ENCODE results near the gene RAI1.
A peak's percentile ranks its signal among the peaks of the same experiment; 100 is the strongest.

Gene RAI1

DNA sequence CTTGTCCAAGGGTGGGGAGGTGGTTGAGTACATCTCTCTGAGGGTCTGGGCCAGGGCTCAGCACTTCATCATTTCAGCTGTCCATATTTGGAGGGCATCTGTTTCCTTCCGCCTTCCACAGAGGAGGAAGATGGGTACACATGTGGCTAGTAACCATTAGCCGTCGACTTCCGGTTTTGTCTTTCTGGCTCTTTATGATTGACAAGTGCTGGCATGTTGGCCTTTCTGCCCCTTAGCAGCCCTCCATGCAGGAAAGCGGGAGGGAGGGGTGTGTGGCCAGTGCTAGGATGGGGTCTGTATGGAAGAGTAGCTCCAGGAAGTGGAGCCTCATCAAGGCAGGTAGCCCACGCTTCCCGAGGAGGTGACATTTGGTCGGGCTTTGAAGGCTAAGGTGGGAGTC, 69.6 kb downstream of the RAI1 start:
- no peak for DNase-seq (ENCODE audit: low spot score)

DNA sequence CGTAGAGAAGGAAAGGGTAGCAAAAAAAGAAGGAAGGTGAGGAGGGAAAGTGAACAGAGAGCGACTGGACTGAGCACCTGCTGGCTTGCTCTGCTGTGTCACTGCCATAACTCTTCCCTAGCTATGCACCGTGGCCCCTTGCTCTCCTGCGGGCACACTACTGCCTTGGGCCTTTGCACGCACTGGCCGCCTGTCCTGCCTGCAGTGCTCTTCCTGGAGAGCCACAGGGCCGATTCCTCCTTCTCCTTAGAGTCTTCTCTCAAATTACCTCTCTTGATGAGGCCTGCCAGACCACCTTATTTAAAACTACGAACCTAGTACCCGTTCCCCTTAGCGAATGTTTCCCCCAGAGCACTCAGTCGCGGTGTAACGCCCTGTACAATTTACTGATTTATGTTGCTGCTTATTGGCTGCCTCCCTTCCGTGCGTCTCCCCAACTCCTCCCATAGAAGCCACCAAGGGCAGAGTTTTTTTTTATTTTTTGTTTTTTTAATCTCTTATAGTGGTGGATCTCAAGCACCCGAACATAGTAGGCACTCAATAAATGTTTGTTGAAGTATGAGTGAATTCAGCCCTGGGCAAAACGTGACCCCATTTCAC, 70.3 kb downstream of the RAI1 start:
- DNase-seq (ENCODE audit: low spot score) = no peak

DNA sequence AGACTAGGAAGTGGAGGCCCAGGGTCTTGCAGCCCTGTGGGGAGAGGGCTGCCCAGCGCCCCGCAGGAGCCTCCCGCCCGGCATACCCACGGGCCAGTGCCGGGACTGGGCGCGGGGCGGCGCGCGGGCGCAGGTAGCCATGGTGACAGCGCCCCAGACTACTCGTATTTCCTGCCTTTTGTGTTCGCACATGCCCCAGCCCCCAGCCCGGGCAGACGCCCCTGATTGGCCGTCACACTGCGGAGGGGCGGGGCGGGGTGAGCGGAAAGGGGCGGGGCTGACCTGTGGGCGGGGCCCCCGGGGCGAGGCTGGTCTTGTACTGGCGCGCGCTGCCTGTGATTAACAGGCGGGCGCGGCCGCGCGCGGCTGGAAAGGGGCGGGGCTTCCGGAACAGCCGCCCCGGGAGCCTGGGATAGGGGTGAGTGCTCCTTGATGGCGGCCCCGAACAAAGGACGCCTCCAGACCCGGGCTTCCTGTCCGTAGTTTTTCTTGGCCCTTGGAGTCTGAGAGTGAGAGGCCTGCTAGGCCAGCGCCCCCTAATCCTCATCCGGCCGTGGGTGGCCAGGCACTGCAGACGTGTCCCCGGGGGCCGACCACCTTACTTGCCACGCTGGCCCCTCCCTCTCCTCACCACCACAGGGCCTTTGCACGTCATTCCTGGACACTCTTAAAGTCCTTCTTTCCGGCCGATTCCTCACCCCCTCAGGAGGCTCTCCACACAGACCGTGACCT, 71.0 kb downstream of the RAI1 start:
- DNase-seq (ENCODE audit: low spot score) = peak; percentile 99

DNA sequence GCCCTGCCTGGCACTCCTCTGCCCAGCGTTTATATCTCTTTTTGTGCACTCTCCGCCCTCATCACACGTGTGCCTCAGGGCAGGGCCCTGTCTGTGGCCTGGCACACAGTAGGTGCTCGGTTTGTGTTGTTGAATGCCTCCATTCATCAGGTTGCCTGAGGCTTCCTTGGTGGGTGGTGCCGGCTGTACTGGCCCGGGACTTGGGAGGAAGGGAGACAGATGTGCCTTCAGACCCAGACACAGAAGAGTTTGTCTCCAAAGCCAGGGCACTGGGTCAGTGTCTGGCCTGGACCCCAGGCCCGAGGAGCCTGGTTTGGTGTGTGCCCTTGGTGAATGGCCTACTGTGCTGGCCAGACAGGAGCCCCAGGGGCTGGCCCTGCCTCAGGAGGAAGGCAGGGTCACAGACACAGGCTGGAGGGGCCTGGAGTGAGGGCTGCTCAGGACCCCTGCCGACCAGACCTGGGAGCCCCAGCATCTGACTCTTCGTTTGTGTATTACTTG, 71.6 kb downstream of the RAI1 start:
- DNase-seq (ENCODE audit: low spot score) = no peak

DNA sequence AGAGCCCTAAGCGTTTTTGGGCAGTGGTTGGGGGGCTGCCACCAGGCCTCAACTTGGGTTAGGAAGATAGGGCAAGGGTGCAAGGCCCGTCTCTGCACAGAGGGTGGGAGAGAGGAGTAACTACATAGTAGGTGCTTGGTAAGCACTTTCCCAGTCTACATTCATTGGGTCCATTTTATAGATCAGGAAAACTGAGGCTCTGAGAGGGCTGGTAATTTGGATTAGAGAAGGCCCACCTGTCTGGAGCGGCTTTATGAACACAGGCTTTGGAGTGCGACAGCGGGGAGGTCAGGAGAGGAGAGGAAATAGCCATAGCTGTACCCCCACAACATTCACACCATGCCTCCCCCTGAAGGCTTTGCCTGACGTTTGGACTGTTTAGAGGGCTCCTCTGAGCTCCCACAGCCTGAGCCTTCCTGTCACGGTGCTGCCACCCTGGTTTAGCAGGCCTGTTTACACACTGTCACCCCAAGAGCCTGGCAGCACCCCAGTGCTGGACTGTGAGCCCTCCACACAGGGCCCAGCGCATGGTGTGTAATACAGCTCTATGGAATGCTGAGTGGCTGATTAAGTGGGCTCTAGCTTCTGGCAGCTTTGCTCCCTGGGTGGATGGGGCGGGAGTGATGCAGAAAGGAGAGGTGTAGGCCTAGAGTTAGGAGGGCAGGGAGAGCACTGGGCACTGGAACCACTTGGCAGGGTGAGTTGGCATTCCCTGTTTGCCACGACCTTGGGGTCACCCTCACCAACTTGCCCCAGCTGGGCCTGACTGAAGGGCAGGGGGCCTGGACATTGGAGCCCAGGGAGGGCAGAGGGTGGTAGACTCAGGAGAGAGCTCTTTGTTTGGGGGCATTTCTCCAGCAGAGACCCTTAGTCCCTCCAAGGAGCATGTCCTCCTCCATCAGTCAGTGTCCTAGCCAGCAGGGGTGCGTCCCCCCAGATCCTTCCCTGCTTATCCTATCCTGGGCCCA, 73.7 kb downstream of the RAI1 start:
- no peak for DNase-seq (ENCODE audit: low spot score)

DNA sequence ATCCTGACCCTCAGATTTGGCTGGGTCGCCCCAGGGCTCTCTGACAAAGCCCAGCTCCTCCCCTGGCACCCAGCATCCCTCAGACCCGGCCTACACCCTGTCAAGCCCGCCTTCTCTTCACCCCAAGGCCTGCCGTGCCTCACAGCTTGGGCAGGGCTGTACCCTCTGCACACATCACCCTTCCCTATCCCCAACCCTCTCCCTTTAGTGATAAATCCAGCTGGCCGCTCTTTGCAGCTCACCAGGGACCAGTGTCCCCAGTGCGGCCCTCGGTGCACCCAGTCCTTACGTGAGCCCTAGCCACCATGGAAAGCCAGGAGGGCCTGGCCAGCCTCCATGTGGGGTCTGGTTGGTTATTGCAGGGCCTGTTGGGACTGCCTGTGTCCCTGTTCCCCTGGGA, 74.5 kb downstream of the RAI1 start:
- no peak for DNase-seq (ENCODE audit: low spot score)

DNA sequence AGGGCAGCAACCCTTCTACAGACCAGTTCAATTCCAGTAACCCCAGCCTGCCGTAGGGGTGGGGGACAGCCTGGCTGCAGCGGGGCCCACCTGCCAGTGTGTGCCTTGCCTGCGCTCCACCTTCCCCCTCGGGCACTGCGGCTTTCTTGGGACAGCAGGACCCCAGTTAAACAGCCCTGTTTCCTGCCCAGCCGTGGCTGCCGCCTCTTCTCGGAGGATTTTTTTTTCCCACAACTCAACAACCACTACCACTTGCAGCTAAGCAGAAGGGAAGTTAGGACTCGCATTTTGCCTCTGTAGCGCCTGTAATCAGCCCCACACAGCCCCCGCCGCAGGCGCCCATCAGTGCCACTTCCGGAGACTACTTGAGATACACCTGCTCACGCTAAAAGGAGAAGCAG, 76.1 kb downstream of the RAI1 start:
- no peak for DNase-seq (ENCODE audit: low spot score)

DNA sequence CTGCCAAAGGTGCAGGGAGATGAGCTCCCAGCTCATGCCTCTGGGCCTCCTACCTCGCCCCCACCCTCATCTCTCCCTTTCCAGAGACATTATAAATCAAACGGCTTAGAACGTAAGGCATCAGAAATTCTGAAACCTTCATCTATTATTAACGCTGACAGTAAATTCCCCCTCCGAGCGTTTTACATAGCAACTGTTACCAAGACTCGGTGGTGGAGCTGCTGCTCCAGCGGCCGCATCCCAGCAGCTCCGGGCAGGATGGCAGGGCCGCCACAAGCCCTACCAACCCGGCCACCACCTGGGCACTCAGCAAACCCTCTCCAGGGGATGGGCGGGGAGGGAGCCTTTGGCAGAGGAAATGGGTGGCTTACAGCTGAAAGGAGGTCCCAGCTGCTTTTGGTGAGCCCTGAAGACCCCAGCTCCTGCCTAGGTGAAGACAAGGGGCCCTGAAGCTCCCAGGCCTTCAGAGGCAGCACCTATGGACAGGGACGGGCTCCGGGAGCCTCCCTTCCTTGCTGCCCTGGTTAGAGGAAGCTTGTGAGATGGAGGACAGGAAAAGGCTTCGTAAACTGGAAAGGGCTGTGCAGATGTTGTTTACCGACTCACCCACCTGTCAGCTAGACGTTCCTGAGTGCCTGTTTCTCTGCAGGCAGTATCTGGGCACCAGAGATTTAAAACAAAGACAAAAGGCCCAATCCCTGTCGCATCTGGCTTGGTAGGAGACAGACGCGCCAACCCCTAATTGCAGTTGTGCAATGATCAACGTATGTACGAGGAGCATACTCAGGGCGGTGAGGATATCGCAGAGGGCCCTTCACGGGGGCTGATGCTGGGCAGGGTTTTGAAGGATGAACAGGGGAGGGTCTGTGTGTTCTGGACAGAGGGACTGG, 76.9 kb downstream of the RAI1 start:
- DNase-seq (ENCODE audit: low spot score) = no peak

DNA sequence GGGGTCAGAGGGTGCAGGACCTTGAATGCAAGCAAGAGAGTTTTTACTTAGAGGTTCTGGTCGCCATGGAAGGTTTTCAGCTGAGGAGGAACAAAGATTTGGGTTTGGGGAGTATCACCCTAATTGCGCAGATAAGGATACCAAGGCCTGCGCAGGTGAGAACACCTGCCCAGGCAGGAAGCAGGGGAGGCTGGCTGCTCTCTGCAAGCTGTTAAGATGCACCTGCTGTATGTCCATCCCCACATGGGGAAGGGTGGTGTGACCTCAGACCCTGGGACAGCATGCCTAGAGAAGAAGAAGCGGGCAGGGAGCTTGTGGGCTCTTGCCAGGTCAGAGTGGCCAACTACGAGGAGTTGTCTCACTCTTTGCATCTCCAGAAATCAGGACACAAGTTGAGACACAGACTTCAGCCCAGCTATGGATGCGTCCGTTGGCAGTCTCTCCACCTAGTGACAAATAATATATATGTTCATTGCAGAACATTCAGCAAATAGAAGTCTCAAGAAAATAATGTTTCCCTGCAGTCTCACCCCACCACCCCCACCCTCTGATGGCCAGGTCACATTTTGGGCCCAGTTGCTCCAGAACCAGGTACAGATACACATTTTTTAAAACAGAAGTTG, 77.8 kb downstream of the RAI1 start:
- DNase-seq (ENCODE audit: low spot score) = no peak

DNA sequence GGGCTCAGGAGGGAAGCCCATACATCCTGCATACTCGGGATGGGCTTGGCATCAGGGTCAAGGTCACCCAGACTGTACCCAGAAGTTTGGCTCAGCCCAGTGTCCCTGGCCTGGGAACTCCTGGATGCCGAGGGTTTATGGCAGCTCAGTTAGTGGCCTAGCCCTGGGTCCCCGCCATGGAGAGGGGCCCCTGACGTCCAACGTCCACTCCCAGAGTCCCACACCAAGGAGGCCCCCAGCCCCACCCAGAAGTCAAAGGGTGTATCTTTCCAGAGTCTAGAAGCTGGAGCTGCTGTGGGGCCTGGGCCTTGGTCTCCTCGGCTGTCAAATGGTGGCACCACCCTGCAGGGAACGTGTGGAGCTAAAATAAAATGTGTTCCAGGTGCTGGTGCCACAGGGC, 79.1 kb downstream of the RAI1 start:
- DNase-seq (ENCODE audit: low spot score) = no peak

DNA sequence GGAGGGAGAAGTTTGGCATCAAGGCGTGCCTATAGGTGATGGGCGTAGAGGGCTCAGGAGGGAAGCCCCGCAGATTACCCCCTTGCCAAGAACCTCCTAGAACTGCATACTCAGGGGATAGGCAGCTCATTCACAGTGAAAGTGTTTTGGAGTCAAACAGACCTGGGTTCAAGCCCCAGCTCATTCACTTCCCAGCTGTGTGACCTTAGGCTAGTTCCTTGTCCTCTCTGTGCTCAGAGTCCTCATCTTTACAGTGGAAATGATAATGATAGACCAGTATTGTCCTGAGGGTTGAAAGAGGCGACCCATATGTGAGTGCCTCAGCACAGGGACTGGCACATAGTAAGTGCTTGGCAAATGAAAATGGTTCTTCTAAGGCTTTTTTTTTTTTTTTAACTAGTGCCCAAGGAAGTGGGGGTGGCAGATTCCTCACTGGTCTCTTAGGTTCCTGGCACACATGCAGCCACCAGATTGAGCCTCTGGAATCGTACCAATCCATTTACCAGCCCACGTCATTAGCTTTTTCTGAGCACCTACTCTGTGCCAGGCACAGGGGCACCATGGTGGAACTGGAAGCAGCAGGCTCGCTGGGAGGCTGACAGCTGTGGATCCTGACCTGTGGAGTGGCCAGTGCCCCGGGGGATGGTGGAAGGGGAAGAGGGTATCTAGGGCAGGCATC, 79.8 kb downstream of the RAI1 start:
- DNase-seq (ENCODE audit: low spot score) = no peak

DNA sequence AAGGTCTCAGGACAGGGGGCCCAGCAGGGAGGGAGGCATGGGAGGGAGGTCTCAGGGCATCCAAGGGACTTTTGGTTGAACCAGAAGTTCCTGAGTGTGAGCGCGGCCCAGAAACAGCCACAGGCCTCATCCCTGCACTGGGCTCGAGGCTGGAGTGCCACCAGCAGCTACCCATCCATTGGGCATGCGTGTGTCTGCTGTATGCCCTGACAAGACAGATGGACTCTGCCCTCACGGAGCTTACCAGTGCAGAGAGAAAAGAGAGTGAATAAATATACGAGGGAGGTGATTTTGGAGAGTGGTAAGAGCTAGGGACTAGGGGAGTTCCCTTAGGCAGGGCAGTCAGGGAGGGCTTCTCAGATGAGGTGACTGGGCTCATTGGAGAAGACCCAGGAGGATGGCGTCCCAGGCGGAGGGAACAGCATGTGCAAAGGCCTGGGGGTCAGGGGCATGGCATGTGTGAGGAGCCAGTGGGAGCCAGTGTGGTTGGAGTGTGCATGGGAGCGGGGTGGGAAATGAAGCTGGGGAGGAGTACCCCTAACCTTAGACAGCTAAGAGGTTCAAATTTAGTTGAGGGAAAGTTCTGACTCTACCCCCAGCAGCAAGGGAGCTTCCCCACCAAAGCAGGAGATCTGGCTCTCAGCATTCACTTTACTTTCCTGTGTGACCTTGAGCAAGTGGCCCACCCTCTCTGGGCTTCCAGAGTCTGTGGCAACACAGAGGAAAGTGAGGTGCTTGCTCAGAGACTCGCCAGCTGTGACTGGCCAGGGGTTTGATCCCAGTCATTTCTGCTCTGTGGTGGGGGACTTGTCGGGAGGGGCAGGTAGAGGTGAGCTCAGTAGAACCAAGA, 80.9 kb downstream of the RAI1 start:
- DNase-seq (ENCODE audit: low spot score) = no peak

DNA sequence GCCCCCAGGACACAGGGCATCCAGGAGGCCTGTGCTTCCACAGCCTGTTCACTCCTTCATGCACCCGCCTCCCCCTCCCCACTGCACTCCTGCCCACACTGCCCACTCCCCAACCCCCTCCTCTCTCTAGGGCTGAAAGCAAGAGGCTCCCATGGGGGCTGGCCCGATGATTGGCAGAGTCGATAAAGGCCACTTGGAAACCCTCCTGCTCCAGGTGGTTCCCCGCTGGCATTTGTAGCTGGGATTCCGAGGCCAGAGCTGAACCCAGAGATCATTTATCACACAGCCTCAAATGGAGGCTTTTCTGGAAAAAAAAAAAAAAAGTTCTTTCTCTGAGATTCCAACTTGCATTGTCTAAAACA, 81.5 kb downstream of the RAI1 start:
- DNase-seq (ENCODE audit: low spot score) = no peak

DNA sequence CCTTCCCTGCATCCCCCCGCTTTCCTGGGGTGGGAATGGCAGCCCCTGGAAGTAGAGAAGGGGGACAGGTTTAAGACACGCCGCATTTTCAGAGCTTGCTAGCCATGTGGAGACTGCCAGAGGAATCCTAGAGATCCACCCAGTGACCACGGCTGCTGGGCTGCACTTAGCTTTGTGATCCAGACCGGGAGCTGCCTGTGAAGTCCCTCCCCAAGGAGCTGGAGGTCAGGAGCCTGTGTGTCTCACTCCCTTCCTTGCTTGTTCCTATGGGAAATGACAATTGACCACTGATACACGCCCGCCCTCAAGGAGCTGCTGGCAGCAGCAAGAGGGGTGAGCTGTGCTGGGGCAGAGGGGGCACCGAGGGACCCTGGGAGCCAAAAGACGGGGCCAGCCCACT, 81.9 kb downstream of the RAI1 start:
- no peak for DNase-seq (ENCODE audit: low spot score)

DNA sequence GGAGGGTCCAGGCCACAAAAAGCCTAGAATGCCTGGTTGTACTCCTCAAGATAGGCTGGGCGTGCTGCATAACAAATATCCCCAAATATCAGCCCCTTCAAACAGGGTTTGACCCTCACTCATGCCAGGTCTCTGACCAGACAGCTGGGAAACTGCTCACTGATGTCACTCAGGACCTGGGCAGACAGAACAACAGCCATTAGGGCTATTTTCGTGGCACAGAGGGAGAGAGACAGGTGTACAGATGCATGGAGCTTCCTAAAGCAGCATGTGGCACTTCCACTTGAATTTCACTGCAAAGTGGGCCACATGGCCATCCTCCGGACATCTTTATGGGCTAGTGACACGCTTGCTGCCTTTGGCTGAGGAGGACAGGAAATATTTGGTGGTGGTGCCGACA, 82.5 kb downstream of the RAI1 start:
- DNase-seq (ENCODE audit: low spot score) = no peak

DNA sequence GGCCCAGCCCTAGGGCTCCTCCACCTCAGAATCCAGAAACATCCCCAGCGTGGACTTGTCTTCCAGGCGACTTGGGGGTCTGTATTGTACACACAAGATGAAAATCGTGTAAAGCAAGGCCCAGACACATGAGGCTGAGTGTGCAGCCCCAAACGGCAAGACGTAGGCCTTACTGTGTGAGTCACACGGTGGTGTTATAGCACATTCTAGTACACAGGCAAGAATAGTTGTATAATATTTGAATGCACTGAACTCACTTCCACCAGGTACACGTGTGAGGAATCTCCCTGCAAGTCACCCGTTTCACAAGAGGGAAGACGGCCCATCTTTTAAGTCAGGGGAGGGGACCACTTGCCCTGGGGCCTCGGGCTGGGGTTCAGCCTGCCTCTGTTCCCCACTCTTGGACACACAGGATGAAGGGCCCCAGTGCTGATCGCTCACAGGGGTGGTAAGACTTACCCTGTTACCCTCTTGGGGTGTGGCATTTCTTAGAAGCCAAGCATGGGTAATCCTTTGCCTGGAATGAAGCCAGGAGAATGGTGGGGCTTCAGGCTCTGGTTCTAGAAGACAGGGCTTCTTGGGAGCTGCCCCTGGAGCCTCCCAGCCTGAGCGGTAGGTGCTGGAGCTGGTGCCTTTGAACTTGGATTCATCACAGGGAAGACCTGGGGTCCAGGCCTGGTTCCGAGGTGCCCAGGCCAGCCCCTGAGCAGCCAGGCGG, 84.3 kb downstream of the RAI1 start:
- DNase-seq (ENCODE audit: low spot score) = no peak

DNA sequence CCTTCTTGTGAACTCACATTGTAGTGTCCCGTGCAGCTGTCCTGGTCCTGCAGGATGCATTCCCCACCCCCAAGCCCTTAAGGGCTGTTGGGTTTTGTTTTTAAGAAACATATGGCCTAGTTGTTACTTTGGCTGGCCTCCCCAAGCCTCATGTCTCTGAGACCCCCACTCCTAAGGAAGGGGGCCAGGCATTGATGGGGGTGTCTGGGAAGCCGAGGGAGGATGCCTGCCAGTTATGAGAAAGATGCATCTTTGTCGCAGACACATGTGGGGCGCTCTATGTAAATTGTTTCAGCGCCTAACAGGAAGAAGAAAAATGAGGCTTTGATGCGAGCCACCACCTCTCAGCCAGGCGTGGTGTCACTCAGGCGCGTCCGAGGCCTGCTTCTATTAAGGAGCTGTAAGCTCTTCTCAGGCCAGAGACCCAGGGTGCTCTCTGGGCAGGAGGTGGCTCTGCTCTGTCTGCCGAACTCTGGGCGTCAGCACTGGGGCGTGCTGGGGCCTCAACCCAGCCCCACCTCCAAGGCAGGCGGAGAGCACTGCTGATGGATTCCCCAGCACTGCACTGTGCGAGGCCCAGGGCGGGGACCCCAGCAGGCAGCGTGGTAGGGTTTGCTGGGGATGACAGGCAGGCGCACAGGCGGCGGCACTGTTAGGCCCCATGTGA, 85.0 kb downstream of the RAI1 start:
- no peak for DNase-seq (ENCODE audit: low spot score)

DNA sequence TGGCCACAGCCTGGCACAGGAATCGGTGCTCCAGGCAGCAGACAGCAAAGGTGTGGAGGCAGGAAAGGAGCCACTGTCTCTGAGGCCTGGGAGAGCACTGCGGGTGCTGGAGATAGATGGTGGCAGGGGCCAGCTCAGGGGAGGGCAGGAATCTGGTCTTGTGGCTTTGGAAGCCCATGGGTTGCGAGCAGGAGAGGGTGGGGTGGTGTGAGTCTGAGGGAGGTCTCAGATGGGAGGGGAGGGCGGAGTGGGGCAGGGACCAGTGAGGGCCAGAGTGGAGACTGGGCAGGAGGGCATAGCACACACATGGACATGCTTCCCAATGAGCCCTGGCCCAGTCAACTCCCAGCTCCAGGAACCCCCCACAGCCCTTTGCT, 85.5 kb downstream of the RAI1 start:
- no peak for DNase-seq (ENCODE audit: low spot score)
